HepG2 (cell line): ENCODE measurements around the gene STYXL1. TPM values are rescaled to one million over a fixed set of nuclear protein-coding genes. Genes with fewer than 3 reads are reported as not detected.

Experiments
- AGO1 ChIP-seq: fragments of 200-400 bp; formaldehyde crosslinking; IDR thresholded peaks from 2 replicates; pipeline ENCODE4 v1.6.1; 2017; ENCODE audit warnings: mild to moderate bottlenecking, low read depth, low read length, moderate library complexity; ENCODE audit not compliant: poor library complexity, severe bottlenecking
- AKAP8 ChIP-seq: sonication (generic); formaldehyde crosslinking; IDR thresholded peaks from 2 replicates; pipeline ENCODE4 v1.5.1; 2020; ENCODE audit warnings: mild to moderate bottlenecking, missing genetic modification reagents
- ATM ChIP-seq: fragments of 450-650 bp; IDR thresholded peaks from 2 replicates; pipeline ENCODE4 v1.7.1; 2017; ENCODE audit warnings: mild to moderate bottlenecking, borderline replicate concordance
- DNMT3B ChIP-seq: conservative IDR thresholded peaks from 2 replicates; pipeline ENCODE4 v1.6.1; 2016; ENCODE audit warnings: missing biosample characterization, control low read depth
- GABPA ChIP-seq, 2 experiments: IDR thresholded peaks; 2 replicates each; pipeline ENCODE4 v1.6.1; 2011 to 2016; ENCODE audit warnings: low read depth in 2 of 2, low read length in 1 of 2, missing biosample characterization in 1 of 2, missing genetic modification characterization in 1 of 2
- ISX ChIP-seq: sonication (generic); formaldehyde crosslinking; conservative IDR thresholded peaks from 2 replicates; pipeline ENCODE4 v1.5.0; 2020; ENCODE audit warnings: missing genetic modification reagents
- KMT2B ChIP-seq: IDR thresholded peaks from 2 replicates; pipeline ENCODE4 v1.6.1; 2016; ENCODE audit warnings: missing genetic modification reagents, missing compliant biosample characterization
- MIER2 ChIP-seq: IDR thresholded peaks from 2 replicates; pipeline ENCODE4 v1.6.1; 2016; ENCODE audit warnings: missing biosample characterization, missing genetic modification reagents
- NRL ChIP-seq: sonication (generic); formaldehyde crosslinking; IDR thresholded peaks from 2 replicates; pipeline ENCODE4 v1.5.0; 2020; ENCODE audit warnings: missing genetic modification reagents, mild to moderate bottlenecking, moderate library complexity, borderline replicate concordance
- RFX3 ChIP-seq: IDR thresholded peaks from 2 replicates; pipeline ENCODE4 v1.6.1; 2016; ENCODE audit warnings: missing biosample characterization, missing genetic modification reagents
- RFXANK ChIP-seq: IDR thresholded peaks from 2 replicates; pipeline ENCODE4 v1.6.1; 2016
- RXRA ChIP-seq: sonication (generic); formaldehyde crosslinking; IDR thresholded peaks from 2 replicates; pipeline ENCODE4 v1.5.1; 2020; ENCODE audit warnings: missing genetic modification reagents
- STAG1 ChIP-seq: sonication (generic); formaldehyde crosslinking; IDR thresholded peaks from 2 replicates; pipeline ENCODE4 v1.4.0; 2020; ENCODE audit warnings: missing genetic modification reagents
- TRIM22 ChIP-seq: fragments of 450-650 bp; IDR thresholded peaks from 2 replicates; pipeline ENCODE4 v1.6.1; 2017
- ZBTB38 ChIP-seq: sonication (generic); formaldehyde crosslinking; IDR thresholded peaks from 2 replicates; pipeline ENCODE4 v1.5.1; 2020; ENCODE audit warnings: mild to moderate bottlenecking, missing genetic modification reagents
- ZNF224 ChIP-seq: sonication (generic); formaldehyde crosslinking; IDR thresholded peaks from 2 replicates; pipeline ENCODE4 v1.5.0; 2020; ENCODE audit warnings: mild to moderate bottlenecking, missing genetic modification reagents
- ZNF7 ChIP-seq: IDR thresholded peaks from 2 replicates; pipeline ENCODE4 v1.6.1; 2016; ENCODE audit warnings: missing biosample characterization, missing genetic modification reagents
- ZNF879 ChIP-seq: sonication (generic); formaldehyde crosslinking; IDR thresholded peaks from 2 replicates; pipeline ENCODE4 v1.8.1; 2023; ENCODE audit warnings: missing genetic modification reagents
- polyA plus RNA-seq, 8 experiments: library from polyadenylated mRNA; depleted of rRNA in 3 of 8; stranded (reverse) in 7 of 8; unstranded in 1 of 8; fragments of >200 nt; fragmentation: Illumina TruSeq in 4 of 8; extraction: Trizol in 4 of 8; gene quantifications; 2 replicates each; pipeline versions ENCODE4 v1.2.1 to v1.2.3, GENCODE V29; 2011 to 2016; ENCODE audit warnings: low read depth in 4 of 8, missing spikeins in 1 of 8, mixed read lengths in 1 of 8; ENCODE audit not compliant: insufficient read depth in 1 of 8
- total RNA-seq, 5 experiments: library from RNA; depleted of rRNA; stranded (reverse); fragments of >200 nt; fragmentation: Illumina TruSeq; extraction: Trizol; gene quantifications; 2 replicates each; pipeline ENCODE4 v1.2.3, GENCODE V29; 2016; ENCODE audit warnings: low read depth in 1 of 5
- TF ChIP-seq, protein P1 (sequence below): sonication (generic); formaldehyde crosslinking; IDR thresholded peaks from 2 replicates; pipeline ENCODE4 v1.8.1; 2022; ENCODE audit warnings: low read depth, mild to moderate bottlenecking, missing genetic modification reagents
- TF ChIP-seq, protein P2 (sequence below): sonication (generic); formaldehyde crosslinking; IDR thresholded peaks from 2 replicates; pipeline ENCODE4 v1.4.0; 2020; ENCODE audit warnings: missing genetic modification reagents
- TF ChIP-seq, protein P3 (sequence below): sonication (generic); formaldehyde crosslinking; IDR thresholded peaks from 2 replicates; pipeline ENCODE4 v1.5.0; 2020; ENCODE audit warnings: missing genetic modification reagents

STYXL1 gene
- total and polyA plus RNA-seq, 2 of the 13 experiments (the other 11 are each of a cell fraction or from before 2014, with no cell fraction given) = 23.9 to 38.3 TPM

DNA sequence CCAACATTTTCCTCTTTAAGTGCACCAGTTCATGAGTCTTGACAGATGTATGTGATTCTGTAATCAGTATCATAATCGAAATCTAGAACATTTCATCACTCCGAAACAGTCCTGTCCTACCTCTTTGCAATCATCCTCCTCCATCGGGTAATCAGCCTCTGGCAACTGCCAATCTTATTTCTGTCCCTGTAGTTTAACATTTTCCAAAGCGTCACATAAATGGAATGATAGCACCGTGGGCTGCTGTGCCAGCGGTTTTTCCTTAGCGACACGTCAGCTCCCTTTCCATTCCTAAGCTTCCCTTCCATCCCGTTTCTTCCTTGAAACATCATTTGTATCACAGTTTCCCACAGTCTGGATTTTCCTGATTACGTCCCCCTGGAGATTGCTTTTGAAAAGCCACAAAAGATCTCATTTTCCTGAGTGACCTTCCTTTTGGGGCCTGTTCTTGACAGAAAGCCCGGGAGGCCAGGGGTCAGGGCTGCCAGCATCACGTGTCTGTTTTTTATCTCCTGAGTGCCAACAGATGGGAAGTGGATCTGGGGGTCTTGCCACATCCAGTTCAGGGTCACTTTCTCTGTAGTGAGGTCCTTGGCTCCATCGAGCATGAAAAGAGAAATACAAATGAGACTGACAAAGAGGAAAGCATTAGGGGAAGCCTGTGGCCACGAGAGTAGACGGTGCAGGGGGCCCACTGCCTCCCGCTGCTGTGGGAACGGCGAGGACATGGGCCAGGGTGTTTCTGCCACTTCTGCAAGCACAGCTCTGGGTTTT, 85.0 kb downstream of the STYXL1 start (continued):
- TF ChIP-seq, protein P1, sequence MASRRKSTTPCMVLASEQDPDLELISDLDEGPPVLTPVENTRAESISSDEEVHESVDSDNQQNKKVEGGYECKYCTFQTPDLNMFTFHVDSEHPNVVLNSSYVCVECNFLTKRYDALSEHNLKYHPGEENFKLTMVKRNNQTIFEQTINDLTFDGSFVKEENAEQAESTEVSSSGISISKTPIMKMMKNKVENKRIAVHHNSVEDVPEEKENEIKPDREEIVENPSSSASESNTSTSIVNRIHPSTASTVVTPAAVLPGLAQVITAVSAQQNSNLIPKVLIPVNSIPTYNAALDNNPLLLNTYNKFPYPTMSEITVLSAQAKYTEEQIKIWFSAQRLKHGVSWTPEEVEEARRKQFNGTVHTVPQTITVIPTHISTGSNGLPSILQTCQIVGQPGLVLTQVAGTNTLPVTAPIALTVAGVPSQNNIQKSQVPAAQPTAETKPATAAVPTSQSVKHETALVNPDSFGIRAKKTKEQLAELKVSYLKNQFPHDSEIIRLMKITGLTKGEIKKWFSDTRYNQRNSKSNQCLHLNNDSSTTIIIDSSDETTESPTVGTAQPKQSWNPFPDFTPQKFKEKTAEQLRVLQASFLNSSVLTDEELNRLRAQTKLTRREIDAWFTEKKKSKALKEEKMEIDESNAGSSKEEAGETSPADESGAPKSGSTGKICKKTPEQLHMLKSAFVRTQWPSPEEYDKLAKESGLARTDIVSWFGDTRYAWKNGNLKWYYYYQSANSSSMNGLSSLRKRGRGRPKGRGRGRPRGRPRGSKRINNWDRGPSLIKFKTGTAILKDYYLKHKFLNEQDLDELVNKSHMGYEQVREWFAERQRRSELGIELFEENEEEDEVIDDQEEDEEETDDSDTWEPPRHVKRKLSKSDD = peak; percentile 59; the same call in 1 of the 2 replicates
- TF ChIP-seq AKAP8 (CRISPR knock-in tag) (no peak), DNMT3B (CRISPR knock-in tag) (no peak), NRL (no peak), GABPA (IDR thresholded peaks at IDR 0.05; ENCODE audit: low read depth, low read length) (no peak), GABPA (CRISPR knock-in tag; IDR thresholded peaks at IDR 0.05; ENCODE audit: low read depth) (no peak), RXRA (CRISPR knock-in tag) (peak; percentile 69; the same call in 1 of the 2 replicates), MIER2 (CRISPR knock-in tag) (no peak), ISX (no peak), ZNF7 (CRISPR knock-in tag) (no peak), ZBTB38 (CRISPR knock-in tag) (peak; percentile 28), KMT2B (CRISPR knock-in tag) (no peak), RFX3 (CRISPR knock-in tag) (no peak), ZNF224 (CRISPR knock-in tag) (peak; percentile 23; the same call in 1 of the 2 replicates), STAG1 (CRISPR knock-in tag) (no peak), ZNF879 (CRISPR knock-in tag) (no peak), AGO1 (no peak), RFXANK (CRISPR knock-in tag) (no peak), TRIM22 (no peak), ATM (no peak)
- TF ChIP-seq, protein P2, sequence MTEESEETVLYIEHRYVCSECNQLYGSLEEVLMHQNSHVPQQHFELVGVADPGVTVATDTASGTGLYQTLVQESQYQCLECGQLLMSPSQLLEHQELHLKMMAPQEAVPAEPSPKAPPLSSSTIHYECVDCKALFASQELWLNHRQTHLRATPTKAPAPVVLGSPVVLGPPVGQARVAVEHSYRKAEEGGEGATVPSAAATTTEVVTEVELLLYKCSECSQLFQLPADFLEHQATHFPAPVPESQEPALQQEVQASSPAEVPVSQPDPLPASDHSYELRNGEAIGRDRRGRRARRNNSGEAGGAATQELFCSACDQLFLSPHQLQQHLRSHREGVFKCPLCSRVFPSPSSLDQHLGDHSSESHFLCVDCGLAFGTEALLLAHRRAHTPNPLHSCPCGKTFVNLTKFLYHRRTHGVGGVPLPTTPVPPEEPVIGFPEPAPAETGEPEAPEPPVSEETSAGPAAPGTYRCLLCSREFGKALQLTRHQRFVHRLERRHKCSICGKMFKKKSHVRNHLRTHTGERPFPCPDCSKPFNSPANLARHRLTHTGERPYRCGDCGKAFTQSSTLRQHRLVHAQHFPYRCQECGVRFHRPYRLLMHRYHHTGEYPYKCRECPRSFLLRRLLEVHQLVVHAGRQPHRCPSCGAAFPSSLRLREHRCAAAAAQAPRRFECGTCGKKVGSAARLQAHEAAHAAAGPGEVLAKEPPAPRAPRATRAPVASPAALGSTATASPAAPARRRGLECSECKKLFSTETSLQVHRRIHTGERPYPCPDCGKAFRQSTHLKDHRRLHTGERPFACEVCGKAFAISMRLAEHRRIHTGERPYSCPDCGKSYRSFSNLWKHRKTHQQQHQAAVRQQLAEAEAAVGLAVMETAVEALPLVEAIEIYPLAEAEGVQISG = peak; percentile 53; the same call in 1 of the 2 replicates
- TF ChIP-seq, protein P3, sequence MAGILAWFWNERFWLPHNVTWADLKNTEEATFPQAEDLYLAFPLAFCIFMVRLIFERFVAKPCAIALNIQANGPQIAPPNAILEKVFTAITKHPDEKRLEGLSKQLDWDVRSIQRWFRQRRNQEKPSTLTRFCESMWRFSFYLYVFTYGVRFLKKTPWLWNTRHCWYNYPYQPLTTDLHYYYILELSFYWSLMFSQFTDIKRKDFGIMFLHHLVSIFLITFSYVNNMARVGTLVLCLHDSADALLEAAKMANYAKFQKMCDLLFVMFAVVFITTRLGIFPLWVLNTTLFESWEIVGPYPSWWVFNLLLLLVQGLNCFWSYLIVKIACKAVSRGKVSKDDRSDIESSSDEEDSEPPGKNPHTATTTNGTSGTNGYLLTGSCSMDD (CRISPR knock-in tag) = no peak
